Stomach (tissue), 19 donors: Measurements from ENCODE around the gene TBCD. TPM values are rescaled to one million over a fixed set of nuclear protein-coding genes. Genes with fewer than 3 reads are reported as not detected.

Source experiments
- DNase-seq, 2 donors: peaks; one replicate each; pipeline versions ENCODE4 v3.0.0 to v3.0.0-alpha.2; 2013 to 2019
- H3K27ac ChIP-seq, 5 donors: fragments of 200-600 bp in 4 of 5; sonication (generic) in 4 of 5; one replicate each; pipeline ENCODE4 v1.5.1; 2013 to 2019; ENCODE audit warnings: mild to moderate bottlenecking in 1 of 5, moderate library complexity in 1 of 5
- H3K27me3 ChIP-seq, 3 donors: fragments of 200-600 bp; sonication (generic); one replicate each; pipeline ENCODE4 v1.5.1; 2017 to 2019; ENCODE audit warnings: mixed run types in 1 of 3
- H3K36me3 ChIP-seq, 4 donors: fragments of 200-600 bp; sonication (generic); 1 replicate in 3 of 4; 2 replicates in 1 of 4; pipeline ENCODE4 v1.5.1; 2016 to 2019
- H3K4me1 ChIP-seq, 4 donors: fragments of 200-600 bp; sonication (generic); one replicate each; pipeline ENCODE4 v1.5.1; 2016 to 2019
- H3K4me3 ChIP-seq, 4 donors: fragments of 200-600 bp; sonication (generic) in 3 of 4; one replicate each; pipeline ENCODE4 v1.5.1; 2016 to 2019; ENCODE audit warnings: mild to moderate bottlenecking in 1 of 4
- H3K9me3 ChIP-seq, 4 donors: fragments of 200-600 bp; sonication (generic); one replicate each; pipeline ENCODE4 v1.5.1; 2016 to 2019
- EP300 ChIP-seq: sonication (generic); formaldehyde crosslinking; IDR thresholded peaks from one replicate; pipeline ENCODE4 v1.6.1; 2017; ENCODE audit warnings: antibody characterized with exemption
- POLR2A ChIP-seq, 4 donors: fragments of 450-650 bp; IDR thresholded peaks; one replicate each; pipeline ENCODE4 v1.6.1; 2016; ENCODE audit warnings: antibody characterized with exemption in 4 of 4, control low read depth in 2 of 4, mild to moderate bottlenecking in 1 of 4, moderate library complexity in 1 of 4
- POLR2AphosphoS5 ChIP-seq, 3 donors: sonication (generic); formaldehyde crosslinking; IDR thresholded peaks; one replicate each; pipeline ENCODE4 v1.6.1; 2016; ENCODE audit warnings: antibody characterized with exemption in 3 of 3
- WGBS, 5 donors: extraction: QIAGEN DNeasy Blood & Tissue Kit in 3 of 5; methylation state at CpG; one replicate each; pipeline versions ENCODE4 v1.1.5 to v1.1.7; 2013 to 2018; 5-methylcytosine and 5-hydroxymethylcytosine counted together
- intact Hi-C: fragments of 100-400 bp; cut with DNase I; formaldehyde crosslinking; loops from one replicate; pipeline ENCODE4 v1.15.1; 2023; ENCODE audit warnings: low total_unique reads
- long read RNA-seq, 10 donors: transcript quantifications; one replicate each; lab custom pipeline, GENCODE V29; 2026
- polyA plus RNA-seq, 3 donors: library from polyadenylated mRNA; stranded (reverse); fragments of 200-250 nt; gene quantifications; one replicate each; pipeline ENCODE4 v1.2.3, GENCODE V29; 2013
- total RNA-seq, 5 donors: library from RNA; depleted of rRNA; stranded (reverse); fragments of >200 nt; gene quantifications; one replicate each; pipeline versions ENCODE4 v1.1.0 to v1.2.3, GENCODE V29; 2014 to 2016
- TF ChIP-seq, protein P1 (sequence below), 7 experiments: fragments of 450-650 bp in 4 of 7; fragments of 200-600 bp in 3 of 7; sonication (generic) in 3 of 7; IDR thresholded peaks; one replicate each; pipeline ENCODE4 v1.5.1; 2016 to 2019; ENCODE audit warnings: antibody characterized with exemption in 7 of 7, control low read depth in 2 of 7, mild to moderate bottlenecking in 1 of 7
- donor health status: healthy with polysubstance abuse.
- donor health status: Bipolar disorder and iron deficiency.
- donor health status: healthy.

TBCD gene
- total RNA-seq (100 to 1,000 TPM in 3 of 5 donors, 10 to 100 TPM in 2; 51.2 to 155 (median 104) TPM), polyA plus RNA-seq (100 to 1,000 TPM in 1 of 3 donors, 10 to 100 TPM in 2; 69.3 to 110 (median 75.3) TPM)
- long read RNA-seq, donor 1, partial matches to known transcripts, result 0 of 4 reads
- long read RNA-seq, donor 1, other reads (novel, unspliced or antisense), result 0 of 4 reads
- long read RNA-seq, donor 2, full-length matches to known transcripts, result 7 of 7 reads
- long read RNA-seq, donor 2, partial matches to known transcripts, result 0 of 7 reads
- long read RNA-seq, donor 2, other reads (novel, unspliced or antisense), result 0 of 7 reads
- long read RNA-seq, donor 3, transcript TBCD-208 (3 exons, 776 nt), result major isoform, 8 of 11 reads
- long read RNA-seq, donor 3, partial matches to known transcripts, result 0 of 11 reads
- long read RNA-seq, donor 3, other reads (novel, unspliced or antisense), result 0 of 11 reads
- long read RNA-seq, donor 4, partial matches to known transcripts, result 0 of 2 reads
- long read RNA-seq, donor 4, other reads (novel, unspliced or antisense), result 0 of 2 reads
- long read RNA-seq, donor 5, full-length matches to known transcripts, result 8 of 8 reads
- long read RNA-seq, donor 5, partial matches to known transcripts, result 0 of 8 reads
- long read RNA-seq, donor 5, other reads (novel, unspliced or antisense), result 0 of 8 reads
- long read RNA-seq, donor 6, transcript TBCD-208 (3 exons, 776 nt), result major isoform, 18 of 42 reads
- long read RNA-seq, donor 6, transcript TBCD-222 (7 exons, 1,926 nt), result minor isoform, 5 of 42 reads
- long read RNA-seq, donor 6, partial matches to known transcripts, result 18 of 42 reads
- long read RNA-seq, donor 6, other reads (novel, unspliced or antisense), result 0 of 42 reads
- long read RNA-seq, donor 7, partial matches to known transcripts, result 0 of 10 reads
- long read RNA-seq, donor 7, other reads (novel, unspliced or antisense), result 0 of 10 reads
- long read RNA-seq, donor 8, full-length matches to known transcripts, result 26 of 26 reads
- long read RNA-seq, donor 8, partial matches to known transcripts, result 0 of 26 reads
- long read RNA-seq, donor 8, other reads (novel, unspliced or antisense), result 0 of 26 reads
- long read RNA-seq, donor 9, partial matches to known transcripts, result 0 of 1 reads
- long read RNA-seq, donor 9, other reads (novel, unspliced or antisense), result 0 of 1 reads
- long read RNA-seq, donor 10, full-length matches to known transcripts, result 10 of 10 reads
- long read RNA-seq, donor 10, partial matches to known transcripts, result 0 of 10 reads
- long read RNA-seq, donor 10, other reads (novel, unspliced or antisense), result 0 of 10 reads

DNA sequence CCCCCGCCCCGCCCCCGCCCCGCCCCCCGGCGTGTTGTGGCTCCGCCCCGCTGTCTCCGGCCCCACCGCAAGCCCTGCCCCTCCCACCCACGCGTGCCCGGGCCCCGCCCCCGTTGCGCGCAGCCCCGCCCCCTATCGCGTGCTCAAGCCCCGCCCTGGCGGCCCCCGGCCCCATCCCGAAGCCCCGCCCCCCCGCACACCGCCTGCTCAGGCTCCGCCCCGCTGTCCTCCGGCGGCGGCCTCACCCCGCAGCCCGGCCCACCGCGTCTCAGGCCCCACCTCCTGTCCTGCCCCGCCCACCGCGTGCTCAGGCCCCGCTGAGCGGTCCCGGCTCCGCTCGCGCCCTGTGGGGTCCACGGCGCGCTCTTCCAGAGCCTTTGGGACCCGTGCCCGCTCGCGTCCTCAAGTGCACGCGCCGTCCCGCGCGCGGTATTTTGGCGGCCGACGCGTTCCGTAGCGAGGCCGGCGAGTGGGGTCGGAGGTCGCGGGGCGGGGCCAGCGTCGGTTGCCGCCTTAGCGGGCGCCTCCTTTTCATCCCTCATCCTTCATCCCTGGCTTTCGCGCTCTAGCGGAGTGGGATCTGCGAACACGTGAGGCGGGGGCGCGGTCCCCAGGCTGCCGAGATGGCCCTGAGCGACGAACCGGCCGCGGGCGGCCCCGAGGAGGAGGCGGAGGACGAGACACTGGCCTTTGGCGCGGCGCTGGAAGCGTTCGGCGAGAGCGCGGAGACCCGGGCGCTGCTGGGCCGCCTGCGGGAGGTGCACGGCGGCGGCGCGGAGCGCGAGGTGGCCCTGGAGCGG is at the start of gene TBCD:
TBCD (plus strand) TSS at position 495 of the 800 bp plus-strand sequence; CDS start at position 624, 129 bp downstream.
- H3K36me3 ChIP-seq, result peaks cover 0 to 19% (median 4%) of the 10 kb centered on the region in 4 donors
- H3K27me3 ChIP-seq, result no peaks in the 10 kb centered on the region
- no peaks in the 10 kb centered on the region for H3K9me3 ChIP-seq
- 0 to 1% (median 1%) methylated on average over 26 to 105 of the region's 114 CpGs for WGBS, 5 donors
- TF ChIP-seq POLR2AphosphoS5 (IDR thresholded peaks at IDR 0.05) (peak; percentile 66 to 88 (median 72)), EP300 (no peak), POLR2A (IDR thresholded peaks at IDR 0.05) (no peak)
- TF ChIP-seq, protein P1, sequence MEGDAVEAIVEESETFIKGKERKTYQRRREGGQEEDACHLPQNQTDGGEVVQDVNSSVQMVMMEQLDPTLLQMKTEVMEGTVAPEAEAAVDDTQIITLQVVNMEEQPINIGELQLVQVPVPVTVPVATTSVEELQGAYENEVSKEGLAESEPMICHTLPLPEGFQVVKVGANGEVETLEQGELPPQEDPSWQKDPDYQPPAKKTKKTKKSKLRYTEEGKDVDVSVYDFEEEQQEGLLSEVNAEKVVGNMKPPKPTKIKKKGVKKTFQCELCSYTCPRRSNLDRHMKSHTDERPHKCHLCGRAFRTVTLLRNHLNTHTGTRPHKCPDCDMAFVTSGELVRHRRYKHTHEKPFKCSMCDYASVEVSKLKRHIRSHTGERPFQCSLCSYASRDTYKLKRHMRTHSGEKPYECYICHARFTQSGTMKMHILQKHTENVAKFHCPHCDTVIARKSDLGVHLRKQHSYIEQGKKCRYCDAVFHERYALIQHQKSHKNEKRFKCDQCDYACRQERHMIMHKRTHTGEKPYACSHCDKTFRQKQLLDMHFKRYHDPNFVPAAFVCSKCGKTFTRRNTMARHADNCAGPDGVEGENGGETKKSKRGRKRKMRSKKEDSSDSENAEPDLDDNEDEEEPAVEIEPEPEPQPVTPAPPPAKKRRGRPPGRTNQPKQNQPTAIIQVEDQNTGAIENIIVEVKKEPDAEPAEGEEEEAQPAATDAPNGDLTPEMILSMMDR (IDR thresholded peaks at IDR 0.05), result no peak
- intact Hi-C loops, result loop anchor here (10.0 kb wide), 1 partner anchor 87 kb away; no protein-coding TSS in a partner anchor
- H3K27ac ChIP-seq, result peak within 1 kb of the TSS; percentile 84 to 94 (median 89)
- peak; percentile 87 to 97 for DNase-seq
- peaks cover 8 to 28% (median 21%) of the 10 kb centered on the region in 4 donors for H3K4me1 ChIP-seq
- peak within 1 kb of the TSS; percentile 78 to 93 (median 90) for H3K4me3 ChIP-seq

DNA sequence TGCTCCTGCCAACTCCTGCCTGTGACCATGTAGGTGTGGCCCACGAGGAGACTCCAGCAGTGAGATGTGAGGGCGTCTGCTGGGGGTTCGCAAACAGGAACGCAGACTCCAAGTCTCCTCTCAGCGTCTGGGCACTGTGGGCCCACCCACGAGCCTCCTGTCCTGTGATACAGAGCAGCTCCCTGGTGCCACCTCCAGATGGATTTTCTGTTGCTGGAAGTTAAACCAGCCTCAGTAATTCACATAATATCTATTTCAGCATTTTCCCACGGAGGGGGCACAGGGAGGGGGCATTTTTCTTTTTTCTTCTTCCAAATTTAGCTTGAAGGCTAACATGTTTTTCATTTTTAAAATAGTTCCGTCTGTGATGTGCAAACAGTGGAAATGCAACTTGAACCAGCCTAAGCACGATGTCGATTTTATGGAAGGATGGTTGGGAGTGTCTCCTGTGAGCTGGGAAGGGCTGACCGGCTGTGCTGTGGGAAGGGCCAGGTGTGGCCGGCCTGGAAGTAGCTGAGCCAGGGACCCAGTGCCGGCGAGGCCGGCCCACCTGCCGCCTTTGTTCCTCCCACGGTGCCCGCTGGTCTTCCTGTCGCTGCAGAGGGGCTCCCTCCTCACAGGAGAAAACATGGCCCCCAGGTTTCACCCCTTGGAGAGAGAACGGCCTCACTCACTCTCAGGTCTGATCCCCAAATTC is 49.5 kb upstream of the TBCD start:
- TF ChIP-seq POLR2AphosphoS5 (IDR thresholded peaks at IDR 0.05), result no peak
- Histone ChIP-seq H3K4me3 (no peak overlapping the region), H3K9me3 (no peaks in the 10 kb centered on the region), H3K36me3 (no peaks in the 10 kb centered on the region), H3K27ac (no peak overlapping the region), H3K27me3 (peaks cover 0 to 5% (median 0%) of the 10 kb centered on the region in 3 donors), H3K4me1 (peaks cover 13 to 37% (median 32%) of the 10 kb centered on the region in 4 donors)
- DNase-seq, result peak in 1 of 2 donors; percentile 60
- 37 to 52% (median 39%) methylated on average over 20 of the region's 20 CpGs for WGBS, 5 donors
- intact Hi-C loops, result no loop called here

DNA sequence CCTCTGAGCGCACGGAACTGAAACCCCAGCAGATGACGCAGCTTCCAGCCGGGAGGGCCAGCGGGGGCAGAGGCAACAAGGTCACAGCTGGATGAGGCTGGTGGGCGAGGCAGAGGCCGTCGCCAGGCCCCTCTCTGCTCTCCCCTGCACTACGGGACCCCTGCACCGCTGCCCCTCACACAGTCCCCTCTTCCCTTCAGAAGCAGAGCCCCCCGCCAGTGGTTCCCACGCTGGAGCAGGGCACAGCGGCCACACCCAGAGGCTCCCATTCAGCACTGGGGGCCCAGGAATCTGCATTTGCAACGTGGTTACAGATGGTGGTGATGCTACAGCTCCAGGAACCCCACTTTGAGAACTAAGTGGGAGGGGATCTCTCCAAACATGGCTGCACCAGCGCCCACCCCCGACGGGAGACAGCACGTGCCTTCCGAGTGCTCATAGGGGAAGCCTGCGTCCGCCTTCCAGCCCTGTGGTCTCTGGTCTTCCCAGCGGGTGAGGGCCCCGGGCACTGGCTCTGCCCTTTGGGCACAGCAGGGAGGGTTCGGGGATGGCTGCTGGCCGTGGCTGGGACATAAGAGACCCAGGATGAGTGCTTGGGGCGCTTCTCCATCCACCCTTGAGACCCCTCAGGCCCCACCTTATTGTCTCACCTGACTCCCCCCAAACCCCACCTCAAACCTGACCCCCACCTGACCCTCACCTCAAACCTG is 48.7 kb upstream of the TBCD start:
- WGBS, 5 donors, result 80 to 88% (median 84%) methylated on average over 17 to 26 of the region's 26 CpGs
- Histone ChIP-seq H3K27me3 (no peaks in the 10 kb centered on the region), H3K9me3 (no peaks in the 10 kb centered on the region), H3K4me1 (peaks cover 13 to 29% (median 25%) of the 10 kb centered on the region in 4 donors), H3K4me3 (no peak overlapping the region), H3K27ac (no peak overlapping the region), H3K36me3 (no peaks in the 10 kb centered on the region)
- DNase-seq, result no peak
- intact Hi-C loops, result no loop called here
- TF ChIP-seq, protein P1 (IDR thresholded peaks at IDR 0.05), result no peak
- TF ChIP-seq EP300 (no peak), POLR2A (IDR thresholded peaks at IDR 0.05) (no peak), POLR2AphosphoS5 (IDR thresholded peaks at IDR 0.05) (no peak)
